Ishikawa (cell line): ENCODE results near the gene BBS9.

ENCODE experiments used
- CEBPB ChIP-seq: IDR thresholded peaks from 2 replicates; pipeline ENCODE4 v1.6.1; 2012
- CREB1 ChIP-seq: IDR thresholded peaks from 2 replicates; pipeline ENCODE4 v1.6.1; 2012; ENCODE audit warnings: low read depth
- EGR1 ChIP-seq: IDR thresholded peaks from 2 replicates; pipeline ENCODE4 v1.6.1; 2012
- EP300 ChIP-seq: IDR thresholded peaks from 2 replicates; pipeline ENCODE4 v1.6.1; 2012; ENCODE audit warnings: borderline replicate concordance
- FOXM1 ChIP-seq: IDR thresholded peaks from 2 replicates; pipeline ENCODE4 v1.6.1; 2012; ENCODE audit warnings: low read depth, borderline replicate concordance
- NFIC ChIP-seq: IDR thresholded peaks from 2 replicates; pipeline ENCODE4 v1.6.1; 2012
- RAD21 ChIP-seq: IDR thresholded peaks from 2 replicates; pipeline ENCODE4 v1.6.1; 2012; ENCODE audit warnings: low read depth
- TAF1 ChIP-seq: IDR thresholded peaks from 2 replicates; pipeline ENCODE4 v1.6.1; 2012; ENCODE audit warnings: low read depth, mild to moderate bottlenecking
- TCF12 ChIP-seq: IDR thresholded peaks from 2 replicates; pipeline ENCODE4 v1.6.1; 2012; ENCODE audit warnings: low read depth
- TEAD4 ChIP-seq: IDR thresholded peaks from 2 replicates; pipeline ENCODE4 v1.6.1; 2012
- YY1 ChIP-seq: IDR thresholded peaks from 2 replicates; pipeline ENCODE4 v1.6.1; 2012; ENCODE audit warnings: low read depth
- ZBTB7A ChIP-seq: IDR thresholded peaks from 2 replicates; pipeline ENCODE4 v1.6.1; 2012; ENCODE audit warnings: low read depth
- TF ChIP-seq, protein P1 (sequence below): IDR thresholded peaks from 2 replicates; pipeline ENCODE4 v1.6.1; 2012
- TF ChIP-seq, protein P2 (sequence below): IDR thresholded peaks from 2 replicates; pipeline ENCODE4 v1.6.1; 2012
- TF ChIP-seq, protein P3 (sequence below): IDR thresholded peaks from 2 replicates; pipeline ENCODE4 v1.6.1; 2012; ENCODE audit warnings: low read depth, mild to moderate bottlenecking

The BBS9 gene

DNA sequence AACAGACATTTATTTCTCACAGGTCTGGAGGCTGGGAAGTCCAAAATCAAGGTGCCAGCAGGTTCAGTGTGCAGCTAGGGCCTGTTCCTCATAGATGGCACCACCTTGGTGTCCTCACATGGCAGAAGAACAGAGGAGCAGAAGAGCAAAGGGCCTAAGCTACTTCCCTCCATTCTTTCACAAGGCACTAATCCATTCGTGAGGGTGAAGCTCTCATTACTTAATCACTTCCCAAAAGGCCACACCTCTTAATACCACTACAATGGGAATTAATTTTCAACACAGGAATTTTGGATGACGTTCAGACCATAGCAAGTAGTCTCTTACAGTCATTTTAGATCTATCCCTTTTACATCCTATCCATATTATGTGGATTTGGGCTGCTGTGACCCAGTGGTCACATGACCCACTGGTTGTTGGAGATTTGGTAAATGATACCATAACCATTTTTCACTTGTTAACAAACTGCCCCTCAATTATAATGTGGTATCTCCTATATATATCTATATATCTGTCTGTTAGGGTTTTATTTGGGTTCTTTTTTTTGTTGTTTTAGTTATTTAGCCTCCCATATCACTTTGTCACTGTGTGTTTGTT, 63.4 kb downstream of the BBS9 start:
- TF ChIP-seq NFIC (no peak), TCF12 (no peak), EGR1 (no peak), RAD21 (no peak), TAF1 (no peak), EP300 (no peak), YY1 (no peak), TEAD4 (no peak)
- TF ChIP-seq, protein P1, sequence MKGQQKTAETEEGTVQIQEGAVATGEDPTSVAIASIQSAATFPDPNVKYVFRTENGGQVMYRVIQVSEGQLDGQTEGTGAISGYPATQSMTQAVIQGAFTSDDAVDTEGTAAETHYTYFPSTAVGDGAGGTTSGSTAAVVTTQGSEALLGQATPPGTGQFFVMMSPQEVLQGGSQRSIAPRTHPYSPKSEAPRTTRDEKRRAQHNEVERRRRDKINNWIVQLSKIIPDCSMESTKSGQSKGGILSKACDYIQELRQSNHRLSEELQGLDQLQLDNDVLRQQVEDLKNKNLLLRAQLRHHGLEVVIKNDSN, result peak; percentile 57

DNA sequence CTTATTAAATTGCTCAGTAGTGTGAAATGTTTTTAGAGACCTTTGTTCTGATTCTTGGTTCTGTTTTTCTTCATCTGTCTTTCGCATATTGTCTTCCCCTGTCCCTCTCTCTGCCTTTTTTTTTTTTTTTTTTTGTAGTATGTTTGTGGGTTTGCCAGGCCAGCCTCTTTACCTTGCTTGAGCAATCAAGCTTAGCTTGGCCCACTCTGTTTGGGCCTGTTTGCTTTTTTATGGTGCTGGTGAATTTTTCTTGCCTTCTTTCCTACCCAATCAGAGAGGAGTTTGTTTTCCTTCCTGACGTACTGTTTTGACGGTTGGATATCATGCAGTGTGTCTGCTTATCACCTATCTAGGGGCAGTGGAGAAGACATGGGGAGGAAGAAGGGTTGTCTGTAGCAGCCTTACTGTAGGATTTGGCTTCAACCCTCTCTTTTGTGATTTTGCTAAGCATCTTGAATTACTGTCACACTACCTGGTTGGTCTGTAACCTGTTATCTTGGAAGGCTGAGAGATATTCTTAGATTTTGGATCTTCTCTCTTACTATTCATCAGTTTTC, 64.0 kb downstream of the BBS9 start:
- no peak for TF ChIP-seq CREB1
- TF ChIP-seq EP300, result no peak
- TF ChIP-seq, protein P2, sequence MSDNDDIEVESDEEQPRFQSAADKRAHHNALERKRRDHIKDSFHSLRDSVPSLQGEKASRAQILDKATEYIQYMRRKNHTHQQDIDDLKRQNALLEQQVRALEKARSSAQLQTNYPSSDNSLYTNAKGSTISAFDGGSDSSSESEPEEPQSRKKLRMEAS, result no peak
- no peak for TF ChIP-seq TEAD4
- TF ChIP-seq RAD21, result no peak
- no peak for TF ChIP-seq CEBPB
- no peak for TF ChIP-seq FOXM1
- TF ChIP-seq, protein P1, result no peak
- TF ChIP-seq ZBTB7A, result no peak
- TF ChIP-seq TCF12, result no peak
- TF ChIP-seq TAF1, result no peak
- no peak for TF ChIP-seq NFIC
- TF ChIP-seq YY1, result no peak
- TF ChIP-seq, protein P3, sequence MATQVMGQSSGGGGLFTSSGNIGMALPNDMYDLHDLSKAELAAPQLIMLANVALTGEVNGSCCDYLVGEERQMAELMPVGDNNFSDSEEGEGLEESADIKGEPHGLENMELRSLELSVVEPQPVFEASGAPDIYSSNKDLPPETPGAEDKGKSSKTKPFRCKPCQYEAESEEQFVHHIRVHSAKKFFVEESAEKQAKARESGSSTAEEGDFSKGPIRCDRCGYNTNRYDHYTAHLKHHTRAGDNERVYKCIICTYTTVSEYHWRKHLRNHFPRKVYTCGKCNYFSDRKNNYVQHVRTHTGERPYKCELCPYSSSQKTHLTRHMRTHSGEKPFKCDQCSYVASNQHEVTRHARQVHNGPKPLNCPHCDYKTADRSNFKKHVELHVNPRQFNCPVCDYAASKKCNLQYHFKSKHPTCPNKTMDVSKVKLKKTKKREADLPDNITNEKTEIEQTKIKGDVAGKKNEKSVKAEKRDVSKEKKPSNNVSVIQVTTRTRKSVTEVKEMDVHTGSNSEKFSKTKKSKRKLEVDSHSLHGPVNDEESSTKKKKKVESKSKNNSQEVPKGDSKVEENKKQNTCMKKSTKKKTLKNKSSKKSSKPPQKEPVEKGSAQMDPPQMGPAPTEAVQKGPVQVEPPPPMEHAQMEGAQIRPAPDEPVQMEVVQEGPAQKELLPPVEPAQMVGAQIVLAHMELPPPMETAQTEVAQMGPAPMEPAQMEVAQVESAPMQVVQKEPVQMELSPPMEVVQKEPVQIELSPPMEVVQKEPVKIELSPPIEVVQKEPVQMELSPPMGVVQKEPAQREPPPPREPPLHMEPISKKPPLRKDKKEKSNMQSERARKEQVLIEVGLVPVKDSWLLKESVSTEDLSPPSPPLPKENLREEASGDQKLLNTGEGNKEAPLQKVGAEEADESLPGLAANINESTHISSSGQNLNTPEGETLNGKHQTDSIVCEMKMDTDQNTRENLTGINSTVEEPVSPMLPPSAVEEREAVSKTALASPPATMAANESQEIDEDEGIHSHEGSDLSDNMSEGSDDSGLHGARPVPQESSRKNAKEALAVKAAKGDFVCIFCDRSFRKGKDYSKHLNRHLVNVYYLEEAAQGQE, result no peak
- no peak for TF ChIP-seq EGR1

DNA sequence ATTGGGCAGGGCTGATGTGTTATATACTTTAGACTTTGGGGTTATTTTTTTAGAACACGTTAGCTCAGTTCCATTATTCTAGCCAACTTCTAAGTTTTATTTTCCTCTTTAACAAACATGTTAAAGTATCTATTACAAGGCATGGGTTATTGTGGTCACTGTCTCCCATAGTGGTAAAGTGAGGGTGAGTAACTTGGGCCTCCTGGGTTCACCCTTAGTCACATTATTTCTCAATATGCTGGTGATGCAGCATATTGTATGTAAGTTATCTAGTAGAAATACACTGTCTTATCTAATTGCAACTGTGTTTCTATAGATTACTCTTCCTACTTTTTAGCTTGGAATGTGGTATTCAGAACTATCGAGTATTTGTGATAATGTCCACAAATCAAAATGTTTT, 65.9 kb downstream of the BBS9 start:
- TF ChIP-seq ZBTB7A (no peak), FOXM1 (no peak), CREB1 (no peak), TEAD4 (no peak), TCF12 (no peak), TAF1 (no peak), YY1 (no peak), RAD21 (no peak), CEBPB (no peak), EGR1 (no peak), EP300 (no peak), NFIC (no peak)
- TF ChIP-seq, protein P2, result no peak
- TF ChIP-seq, protein P3, result no peak
- TF ChIP-seq, protein P1, result no peak

DNA sequence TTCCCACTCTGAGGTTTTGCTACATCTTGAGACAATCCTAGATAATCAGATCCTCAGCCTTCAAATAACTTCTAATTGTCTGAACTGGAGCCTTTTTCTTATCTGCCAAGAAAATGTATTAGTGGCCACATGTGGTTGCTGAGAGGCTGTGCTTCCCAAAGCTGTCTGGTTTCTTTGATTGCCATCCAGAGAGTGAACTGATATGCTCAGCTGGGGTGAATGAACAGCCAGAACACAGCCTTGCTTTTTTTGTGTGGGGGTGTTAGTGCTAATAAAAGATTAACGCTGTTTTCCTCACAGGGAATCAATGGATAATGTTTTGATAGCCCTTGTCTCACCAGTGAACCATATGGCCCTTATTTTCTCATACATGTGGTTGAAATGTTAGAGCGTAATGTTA, 66.9 kb downstream of the BBS9 start:
- TF ChIP-seq YY1 (no peak), TEAD4 (no peak), ZBTB7A (no peak), EGR1 (no peak), CEBPB (no peak), NFIC (no peak), EP300 (no peak), FOXM1 (no peak)
- TF ChIP-seq, protein P1, result no peak
- TF ChIP-seq, protein P2, result no peak

DNA sequence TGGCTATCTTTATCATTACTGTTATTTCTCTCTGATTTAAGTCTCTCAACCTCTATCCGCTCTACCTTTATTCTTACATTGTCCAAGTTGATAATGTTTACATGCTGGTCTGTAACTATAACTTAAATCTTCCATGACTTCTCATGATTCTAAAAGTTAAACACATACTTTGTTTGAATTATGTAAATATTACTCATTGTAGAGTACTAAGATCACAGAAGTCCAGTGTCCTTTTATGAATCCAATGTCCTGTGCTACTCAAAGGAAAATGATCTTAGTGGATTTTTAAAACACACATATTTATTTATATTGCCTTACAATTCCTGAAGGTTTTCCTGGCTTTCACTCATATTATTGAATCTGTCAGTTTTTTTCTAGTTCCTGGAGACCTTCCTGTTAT, 70.9 kb downstream of the BBS9 start:
- TF ChIP-seq FOXM1, result no peak
- no peak for TF ChIP-seq TCF12
- no peak for TF ChIP-seq CREB1
